ENCODE results near the gene TEX26. TPM values are rescaled to one million over a fixed set of nuclear protein-coding genes. Genes with fewer than 3 reads are reported as not detected.

The TEX26 gene
- total RNA-seq, 4 donors from 2014 or later, result 1.2 TPM; not detected in 3

DNA sequence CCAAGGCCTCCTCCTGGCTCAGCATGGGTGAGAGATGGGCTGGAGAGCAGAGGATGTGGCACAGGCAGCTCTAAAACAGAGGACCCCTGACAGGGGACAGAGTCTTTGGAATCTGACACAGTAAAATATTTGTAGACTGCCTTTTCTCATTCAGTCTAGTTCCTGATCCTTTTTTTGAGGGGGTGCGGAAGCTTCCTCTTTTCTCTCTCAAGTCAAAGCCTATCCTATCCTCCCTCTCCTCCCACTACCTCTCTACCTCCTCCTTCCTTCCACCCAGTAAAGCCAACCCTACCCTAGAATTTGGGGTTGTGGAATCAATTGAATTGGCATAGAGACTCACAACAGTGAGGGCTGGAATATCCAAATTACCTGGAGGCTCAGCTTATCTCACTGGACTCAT, 82.0 kb downstream of the TEX26 start:
- H3K9me3 ChIP-seq, result no peaks in the 10 kb centered on the region
- intact Hi-C loops (cut with DNase I; ENCODE audit: low total_unique reads), result no loop called here
- H3K4me3 ChIP-seq, result no peak overlapping the region
- H3K27ac ChIP-seq, result no peak overlapping the region
- no peaks in the 10 kb centered on the region for H3K4me1 ChIP-seq
- TF ChIP-seq POLR2A (IDR thresholded peaks at IDR 0.05) (no peak), CTCF (IDR thresholded peaks at IDR 0.05) (no peak)
- no peak for DNase-seq
- no peaks in the 10 kb centered on the region for H3K27me3 ChIP-seq
- no peaks in the 10 kb centered on the region for H3K36me3 ChIP-seq

DNA sequence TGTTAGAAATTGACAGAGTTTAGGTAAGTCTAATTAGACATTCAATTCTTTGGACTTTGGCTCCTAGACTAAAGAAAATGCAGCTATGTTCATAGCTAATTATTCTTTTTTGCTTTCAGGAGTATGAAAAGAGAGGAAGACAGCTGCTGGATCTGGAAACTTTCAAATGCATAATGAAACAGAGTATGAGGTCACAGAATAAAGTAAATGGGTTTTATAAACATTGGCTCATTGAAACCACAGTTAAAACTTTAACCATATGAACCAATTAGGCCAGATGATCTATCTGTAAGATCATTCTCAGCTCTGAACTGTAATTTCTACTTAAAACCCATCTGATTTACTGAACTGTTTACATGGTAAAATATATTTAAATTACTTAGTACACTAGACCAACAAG, 82.7 kb downstream of the TEX26 start:
- DNase-seq, result no peak

DNA sequence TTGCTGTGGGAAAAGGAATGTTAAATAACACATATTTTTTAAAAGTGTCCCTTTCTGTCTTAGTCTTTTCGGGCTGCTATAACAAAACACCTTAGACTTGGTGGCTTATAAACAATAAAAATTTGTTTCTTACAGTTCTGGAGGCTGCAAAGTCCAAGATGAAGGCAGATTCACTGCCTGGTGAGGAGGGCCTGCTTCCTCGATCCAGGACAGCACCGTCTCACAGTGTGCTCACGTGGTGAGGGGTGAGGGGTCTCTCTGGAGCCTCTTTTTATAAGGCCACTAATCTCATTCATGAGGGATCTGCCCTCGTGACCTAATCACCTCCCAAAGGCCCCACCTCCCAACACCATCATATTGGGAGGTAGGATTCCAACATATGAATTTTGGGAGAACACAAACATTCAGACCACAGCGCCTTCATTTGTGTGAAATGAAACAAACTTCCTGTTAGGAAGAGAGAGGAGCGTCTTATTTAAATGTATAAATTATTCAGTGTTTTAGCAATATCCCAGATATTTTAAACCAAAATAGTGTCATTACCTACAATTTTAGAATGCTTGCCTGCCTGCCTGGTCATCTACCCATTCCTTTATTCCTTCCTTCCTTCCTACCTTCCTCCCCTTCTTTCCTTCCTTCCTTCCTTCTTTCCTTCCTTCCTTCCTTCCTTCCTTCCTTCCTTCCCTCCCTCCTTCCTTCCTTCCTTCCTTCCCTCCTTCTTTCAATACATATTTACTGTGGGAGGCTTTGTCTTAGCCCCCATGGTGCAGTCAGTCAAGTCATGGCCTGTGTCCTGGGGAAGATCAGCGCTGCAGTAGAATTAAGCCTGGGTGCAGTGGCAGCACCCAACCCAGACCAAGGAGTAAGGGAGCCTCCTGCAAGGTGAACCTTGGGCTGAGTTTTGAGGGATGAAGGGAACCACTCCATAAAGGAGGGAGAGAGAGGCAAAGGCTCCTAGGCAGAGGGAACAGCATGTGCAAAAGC, 84.2 kb downstream of the TEX26 start:
- intact Hi-C loops (cut with DNase I; ENCODE audit: low total_unique reads), result no loop called here
- Histone ChIP-seq H3K4me1 (no peaks in the 10 kb centered on the region), H3K36me3 (no peaks in the 10 kb centered on the region), H3K27me3 (no peaks in the 10 kb centered on the region), H3K9me3 (no peaks in the 10 kb centered on the region), H3K4me3 (no peak overlapping the region), H3K27ac (no peak overlapping the region)
- DNase-seq, result no peak
- TF ChIP-seq CTCF (IDR thresholded peaks at IDR 0.05) (no peak), POLR2A (IDR thresholded peaks at IDR 0.05) (no peak)

More for the DNA sequence above, 82.7 kb downstream of the TEX26 start:
- Histone ChIP-seq H3K9me3 (no peaks in the 10 kb centered on the region), H3K36me3 (no peaks in the 10 kb centered on the region), H3K4me3 (no peak overlapping the region), H3K27me3 (no peaks in the 10 kb centered on the region), H3K27ac (no peak overlapping the region), H3K4me1 (no peaks in the 10 kb centered on the region)
- intact Hi-C loops (cut with DNase I; ENCODE audit: low total_unique reads), result no loop called here
- TF ChIP-seq CTCF (IDR thresholded peaks at IDR 0.05), result no peak
- no peak for TF ChIP-seq POLR2A (IDR thresholded peaks at IDR 0.05)

DNA sequence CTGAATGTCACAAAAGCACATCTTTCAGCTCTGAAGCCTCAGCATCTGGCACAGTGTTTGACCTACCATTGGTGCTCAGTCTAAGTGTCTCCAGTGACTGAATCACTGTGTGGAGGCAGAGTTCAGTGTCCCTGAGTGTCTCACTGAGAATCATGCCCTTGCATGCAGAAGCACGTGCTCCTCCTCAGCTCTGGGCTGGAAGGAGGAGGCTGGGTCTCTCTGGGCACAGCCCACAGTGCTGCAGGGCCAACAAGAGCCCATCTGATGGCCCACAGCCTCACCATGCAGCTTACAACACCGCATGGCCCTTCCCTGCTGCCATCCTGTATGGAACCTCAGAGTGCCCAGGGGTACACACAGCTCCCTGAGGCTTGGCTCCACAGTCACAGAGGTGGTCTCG, 86.1 kb downstream of the TEX26 start:
- Histone ChIP-seq H3K36me3 (no peaks in the 10 kb centered on the region), H3K9me3 (no peaks in the 10 kb centered on the region), H3K4me3 (no peak overlapping the region), H3K27me3 (no peaks in the 10 kb centered on the region), H3K4me1 (no peaks in the 10 kb centered on the region), H3K27ac (no peak overlapping the region)
- no peak for DNase-seq
- intact Hi-C loops (cut with DNase I; ENCODE audit: low total_unique reads), result no loop called here
- TF ChIP-seq CTCF (IDR thresholded peaks at IDR 0.05), result no peak
- no peak for TF ChIP-seq POLR2A (IDR thresholded peaks at IDR 0.05)

GRCh38 chr13:31020996-31021395, 88.5 kb downstream of the TEX26 start:
- Histone ChIP-seq H3K27me3 (no peaks in the 10 kb centered on the region), H3K9me3 (no peaks in the 10 kb centered on the region), H3K4me1 (no peaks in the 10 kb centered on the region), H3K36me3 (no peaks in the 10 kb centered on the region), H3K27ac (no peak overlapping the region), H3K4me3 (no peak overlapping the region)
- TF ChIP-seq CTCF (IDR thresholded peaks at IDR 0.05) (no peak), POLR2A (IDR thresholded peaks at IDR 0.05) (no peak)
- no peak for DNase-seq
- intact Hi-C loops (cut with DNase I; ENCODE audit: low total_unique reads), result no loop called here
